Right lobe of liver (tissue), 6 donors: ENCODE measurements around the gene RAD21L1. TPM values are rescaled to one million over a fixed set of nuclear protein-coding genes. Genes with fewer than 3 reads are reported as not detected.

ENCODE experiments used
- ATAC-seq, 4 donors: fragments of 200-7000 bp; cut with Tn5 transposase; one replicate each; pipeline ENCODE4 v1.9.1; 2020; ENCODE audit warnings: mild to moderate bottlenecking in 4 of 4, moderate library complexity in 4 of 4
- DNase-seq, 3 donors: peaks; one replicate each; pipeline ENCODE4 v3.0.0-alpha.2; 2020
- H3K27ac ChIP-seq, 3 donors: fragments of 200-600 bp; one replicate each; pipeline ENCODE4 v1.8.0; 2022
- H3K27me3 ChIP-seq, 2 donors: fragments of 200-600 bp; one replicate each; pipeline ENCODE4 v1.8.0; 2022
- H3K36me3 ChIP-seq, 4 donors: fragments of 200-600 bp; sonication (generic) in 1 of 4; one replicate each; pipeline versions ENCODE4 v1.5.1 to v1.8.0; 2017 to 2022; ENCODE audit warnings: control low read depth in 1 of 4
- H3K4me1 ChIP-seq, 4 donors: fragments of 200-600 bp; sonication (generic) in 1 of 4; one replicate each; pipeline versions ENCODE4 v1.5.1 to v1.8.0; 2017 to 2022; ENCODE audit warnings: control low read depth in 1 of 4
- H3K4me3 ChIP-seq, 3 donors: fragments of 200-600 bp; one replicate each; pipeline ENCODE4 v1.8.0; 2022
- H3K9me3 ChIP-seq, 4 donors: fragments of 200-600 bp; sonication (generic) in 1 of 4; one replicate each; pipeline versions ENCODE4 v1.5.1 to v1.8.0; 2017 to 2022; ENCODE audit warnings: control low read depth in 1 of 4
- POLR2A ChIP-seq: fragments of 450-650 bp; IDR thresholded peaks from one replicate; pipeline ENCODE4 v1.6.1; 2017; ENCODE audit warnings: antibody characterized with exemption, mild to moderate bottlenecking
- WGBS: methylation state at CpG from one replicate; pipeline ENCODE4 v1.1.6; 2018; ENCODE audit warnings: low coverage, low lambda C conversion rate; ENCODE audit not compliant: insufficient coverage; ENCODE audit errors: missing lambda C conversion rate; 5-methylcytosine and 5-hydroxymethylcytosine counted together
- intact Hi-C, 2 donors: fragments of 100-400 bp; cut with DNase I; formaldehyde crosslinking; loops; one replicate each; pipeline versions ENCODE4 v1.11.2 to v1.14.1; 2022
- total RNA-seq, 6 experiments: library from RNA; depleted of rRNA in 2 of 6; stranded (reverse); fragments of >200 nt in 2 of 6; fragmentation: NEBNext Ultra II Directional in 3 of 6; extraction: Animal tissue kit (Norgen Biotek cat#: 25700) in 3 of 6; gene quantifications; one replicate each; pipeline versions ENCODE4 v1.1.0 to v1.2.4, GENCODE V29; 2016 to 2023
- TF ChIP-seq, protein P1 (sequence below), 4 donors: fragments of 200-600 bp in 3 of 4; fragments of 450-650 bp in 1 of 4; IDR thresholded peaks; one replicate each; pipeline versions ENCODE4 v1.5.1 to v1.8.0; 2016 to 2022; ENCODE audit warnings: antibody characterized with exemption in 4 of 4, mild to moderate bottlenecking in 2 of 4
- donor health status: DM: no; HTN: yes; CAD: no.
- donor health status: DM: no; HTN: no; CAD: no.
- donor health status: DM: no; HTN: no; CAD: no.
- donor health status: DM: no; HTN: yes; CAD: no.
- donor health status: DM: no; HTN: yes; CAD: no.

RAD21L1 gene
- total RNA-seq, 6 experiments from 2014 or later: not detected

DNA sequence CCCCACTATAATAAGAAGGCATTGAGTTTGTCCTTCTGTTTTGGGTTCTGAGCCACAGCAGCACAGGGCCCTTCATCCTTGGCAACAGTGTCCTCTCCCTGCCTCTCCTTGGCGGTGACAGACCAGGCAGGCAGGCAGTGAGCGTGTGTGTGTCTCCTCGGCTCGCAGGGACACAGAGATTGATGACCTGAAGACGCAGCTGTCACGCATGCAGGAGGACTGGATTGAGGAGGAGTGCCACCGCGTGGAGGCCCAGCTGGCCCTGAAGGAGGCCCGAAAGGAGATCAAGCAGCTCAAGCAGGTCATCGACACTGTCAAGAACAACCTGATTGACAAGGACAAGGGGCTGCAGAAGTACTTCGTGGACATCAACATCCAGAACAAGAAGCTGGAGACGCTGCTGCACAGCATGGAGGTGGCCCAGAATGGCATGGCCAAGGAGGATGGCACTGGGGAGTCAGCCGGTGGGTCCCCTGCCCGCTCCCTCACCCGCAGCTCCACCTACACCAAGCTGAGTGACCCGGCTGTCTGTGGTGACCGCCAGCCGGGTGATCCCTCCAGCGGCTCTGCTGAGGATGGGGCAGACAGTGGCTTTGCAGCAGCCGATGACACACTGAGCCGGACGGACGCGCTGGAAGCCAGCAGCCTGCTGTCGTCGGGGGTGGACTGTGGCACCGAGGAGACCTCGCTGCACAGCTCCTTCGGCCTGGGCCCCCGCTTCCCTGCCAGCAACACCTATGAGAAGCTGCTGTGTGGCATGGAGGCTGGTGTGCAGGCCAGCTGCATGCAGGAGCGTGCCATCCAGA, 79.1 kb downstream of the RAD21L1 start:
- no peaks in the 10 kb centered on the region for H3K27me3 ChIP-seq
- intact Hi-C loops: no loop called here
- TF ChIP-seq, protein P1, sequence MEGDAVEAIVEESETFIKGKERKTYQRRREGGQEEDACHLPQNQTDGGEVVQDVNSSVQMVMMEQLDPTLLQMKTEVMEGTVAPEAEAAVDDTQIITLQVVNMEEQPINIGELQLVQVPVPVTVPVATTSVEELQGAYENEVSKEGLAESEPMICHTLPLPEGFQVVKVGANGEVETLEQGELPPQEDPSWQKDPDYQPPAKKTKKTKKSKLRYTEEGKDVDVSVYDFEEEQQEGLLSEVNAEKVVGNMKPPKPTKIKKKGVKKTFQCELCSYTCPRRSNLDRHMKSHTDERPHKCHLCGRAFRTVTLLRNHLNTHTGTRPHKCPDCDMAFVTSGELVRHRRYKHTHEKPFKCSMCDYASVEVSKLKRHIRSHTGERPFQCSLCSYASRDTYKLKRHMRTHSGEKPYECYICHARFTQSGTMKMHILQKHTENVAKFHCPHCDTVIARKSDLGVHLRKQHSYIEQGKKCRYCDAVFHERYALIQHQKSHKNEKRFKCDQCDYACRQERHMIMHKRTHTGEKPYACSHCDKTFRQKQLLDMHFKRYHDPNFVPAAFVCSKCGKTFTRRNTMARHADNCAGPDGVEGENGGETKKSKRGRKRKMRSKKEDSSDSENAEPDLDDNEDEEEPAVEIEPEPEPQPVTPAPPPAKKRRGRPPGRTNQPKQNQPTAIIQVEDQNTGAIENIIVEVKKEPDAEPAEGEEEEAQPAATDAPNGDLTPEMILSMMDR (IDR thresholded peaks at IDR 0.05): no peak
- TF ChIP-seq POLR2A: no peak
- H3K4me1 ChIP-seq: no peaks in the 10 kb centered on the region
- H3K27ac ChIP-seq: no peak overlapping the region
- WGBS: 60% methylated on average over 1 of the region's 31 CpGs
- DNase-seq (no peak), ATAC-seq (peak in 1 of 4 donors; percentile 10)
- H3K36me3 ChIP-seq: no peaks in the 10 kb centered on the region
- H3K9me3 ChIP-seq: no peaks in the 10 kb centered on the region
- no peak overlapping the region for H3K4me3 ChIP-seq

Other genes starting within 250 kb of the RAD21L1 start
- gene RSPO4, start 223.7 kb upstream of the RAD21L1 start, total RNA-seq: under 1 TPM in 2 of 6 experiments, not detected in 4; 0.07 to 0.51 TPM
- 100 to 1,000 TPM in 5 of 6 experiments, 10 to 100 TPM in 1; 82.5 to 260 (median 116) TPM for gene PSMF1, start 107.4 kb upstream of the RAD21L1 start, total RNA-seq
- gene TMEM74B, start 41.1 kb upstream of the RAD21L1 start, total RNA-seq: 1 to 10 TPM in 4 of 6 experiments, under 1 TPM in 2; 0.37 to 2.8 (median 1.8) TPM
- gene C20orf202, start 22.6 kb upstream of the RAD21L1 start, total RNA-seq: under 1 TPM in 1 of 6 experiments, not detected in 5; 0.19 TPM
- gene SNPH, start 40.2 kb downstream of the RAD21L1 start, total RNA-seq: under 1 TPM; 0.11 to 0.61 (median 0.12) TPM
- 10 to 100 TPM in 3 of 6 experiments, 1 to 10 TPM in 3; 2.0 to 43.3 (median 16.6) TPM for gene SDCBP2, start 103.1 kb downstream of the RAD21L1 start, total RNA-seq
- 10 to 100 TPM; 56.9 to 86.9 (median 63.4) TPM for gene FKBP1A, start 167.0 kb downstream of the RAD21L1 start, total RNA-seq
- 10 to 100 TPM; 40.8 to 53.5 (median 43.4) TPM for gene NSFL1C, start 240.8 kb downstream of the RAD21L1 start, total RNA-seq